GM20000 (cell line): ENCODE results near the gene TXLNB.

ENCODE experiments used
- DNase-seq: peaks from one replicate; pipeline ENCODE4 v3.0.0; 2012; ENCODE audit warnings: low spot score
- CTCF ChIP-seq: IDR thresholded peaks from 2 replicates; pipeline ENCODE4 v1.5.1; 2012; ENCODE audit warnings: mild to moderate bottlenecking, control low read depth; ENCODE audit errors: extremely low read depth, missing control alignments

Gene TXLNB

DNA sequence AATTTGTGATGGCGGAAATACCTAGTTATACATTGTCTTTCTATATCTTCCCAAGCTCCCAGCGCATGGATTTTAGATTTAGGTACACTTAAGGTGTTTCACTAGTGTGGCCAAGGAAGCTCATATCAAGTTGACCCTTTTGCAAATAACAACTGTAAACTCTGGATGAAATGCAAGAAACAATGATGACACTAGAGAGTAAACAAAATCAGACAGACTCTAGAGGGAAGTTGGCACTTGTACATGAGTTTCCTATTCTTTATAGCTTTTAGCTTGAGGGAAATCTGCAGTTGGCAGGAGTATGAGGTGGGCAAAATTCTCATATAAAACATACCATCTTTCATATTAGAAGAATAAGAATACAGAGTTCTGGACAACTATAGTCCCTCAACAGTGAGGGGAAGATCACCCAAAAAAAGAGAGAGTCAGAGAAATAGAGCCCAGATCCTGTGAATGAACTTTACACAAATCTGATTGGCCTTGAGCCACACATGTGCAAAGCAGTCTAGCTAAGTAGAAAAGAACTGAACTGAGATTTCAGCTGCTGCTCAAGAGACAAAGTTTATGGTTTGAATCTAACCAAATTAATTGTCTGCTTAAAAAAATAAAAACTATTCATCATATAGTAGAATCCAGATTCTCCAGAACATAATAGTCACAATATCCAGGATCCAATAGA, 26.1 kb downstream of the TXLNB start:
- TF ChIP-seq CTCF = no peak
- no peak for DNase-seq

- no peak for TF ChIP-seq CTCF
- peak; percentile 44 for DNase-seq
These were observed 29.1 kb downstream of the TXLNB start for GRCh38 chr6:139262519-139263300.

GRCh38 chr6:139257821-139258398, 33.9 kb downstream of the TXLNB start:
- DNase-seq = no peak

DNA sequence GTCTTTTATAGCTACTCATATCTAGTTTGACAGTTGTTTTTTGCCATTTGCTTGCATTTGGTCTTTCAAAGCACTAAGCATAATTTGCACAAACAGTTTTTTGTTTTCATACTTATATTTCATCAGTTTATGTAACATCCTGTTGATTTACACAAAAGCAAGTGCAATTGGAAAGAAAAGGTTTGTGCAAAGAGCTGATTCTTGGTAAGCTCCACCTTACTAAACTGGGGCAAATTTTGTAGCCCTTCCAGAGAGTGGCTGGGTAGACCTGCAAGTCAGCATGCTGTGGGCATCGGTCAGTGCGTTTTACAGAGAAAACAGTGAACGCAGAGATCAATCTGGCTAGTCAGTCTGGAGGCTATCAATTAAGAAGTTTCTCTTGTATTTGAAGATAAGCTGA, 34.5 kb downstream of the TXLNB start:
- no peak for TF ChIP-seq CTCF
- DNase-seq = no peak

More at GRCh38 chr6:139257821-139258398, 33.9 kb downstream of the TXLNB start:
- TF ChIP-seq CTCF = no peak

- TF ChIP-seq CTCF = no peak
- DNase-seq = no peak
These were observed 35.7 kb downstream of the TXLNB start for GRCh38 chr6:139256087-139256486.

DNA sequence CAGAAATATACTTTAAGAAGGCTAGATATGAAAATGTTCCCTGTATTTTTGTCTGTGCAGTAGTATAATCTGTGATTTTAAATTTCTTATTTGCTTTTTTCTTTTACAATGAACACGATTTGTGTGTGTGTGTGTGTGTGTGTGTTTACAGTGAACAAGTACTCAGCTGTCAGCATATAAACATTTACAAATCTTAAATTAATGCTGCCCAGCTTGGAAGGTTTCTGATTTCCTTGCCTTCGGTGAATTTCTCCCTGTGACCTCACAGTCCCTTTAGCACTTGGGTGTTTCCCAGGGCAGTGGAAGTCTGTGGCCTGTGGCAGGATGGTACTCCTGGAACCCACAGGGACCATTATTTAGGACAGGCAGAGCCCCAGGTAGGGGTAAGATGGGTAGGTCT, 37.6 kb downstream of the TXLNB start:
- DNase-seq = no peak
- no peak for TF ChIP-seq CTCF

DNA sequence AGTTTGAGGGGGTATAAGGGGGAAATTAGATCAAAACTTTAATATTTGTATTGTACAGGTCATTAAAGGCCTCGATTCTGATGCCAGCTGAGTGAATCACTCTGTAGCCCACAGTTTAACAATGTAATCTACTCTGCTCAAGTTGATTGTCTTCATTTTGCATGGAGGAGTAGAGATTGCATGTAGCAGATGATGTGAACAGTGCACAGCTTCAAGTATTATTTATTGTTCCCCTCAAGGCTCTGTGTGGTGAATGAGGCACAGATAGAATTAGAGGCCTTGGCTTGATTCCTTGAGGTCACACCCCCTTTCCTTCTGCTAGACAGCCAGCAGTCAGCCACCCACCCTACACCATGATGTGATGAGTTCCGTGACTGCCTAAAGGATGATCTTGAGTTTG, 38.1 kb downstream of the TXLNB start:
- TF ChIP-seq CTCF = no peak

More for the DNA sequence above, 38.1 kb downstream of the TXLNB start:
- no peak for DNase-seq
